Measurements from ENCODE around the gene RYR2.

DNA sequence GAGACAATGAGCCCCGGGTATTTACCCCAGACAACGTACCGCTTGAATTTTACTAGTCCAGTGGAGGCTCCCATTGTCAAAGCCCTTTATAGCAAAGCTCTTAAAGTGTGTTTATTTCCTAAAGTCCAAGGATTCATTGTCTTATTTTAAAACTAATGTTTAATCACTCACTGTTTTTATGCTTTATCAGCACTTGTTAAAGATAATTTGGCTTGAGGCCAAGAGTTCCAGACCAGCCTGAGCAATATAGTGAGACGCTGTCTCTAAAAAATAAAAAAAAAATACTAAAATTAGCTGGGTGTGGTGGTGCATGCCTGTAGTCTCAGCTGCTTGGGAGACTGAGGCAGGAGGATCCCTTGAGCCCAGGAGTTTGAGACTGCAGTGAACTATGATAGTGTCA, 202.8 kb downstream of the RYR2 start:
- TF ChIP-seq, protein P1, sequence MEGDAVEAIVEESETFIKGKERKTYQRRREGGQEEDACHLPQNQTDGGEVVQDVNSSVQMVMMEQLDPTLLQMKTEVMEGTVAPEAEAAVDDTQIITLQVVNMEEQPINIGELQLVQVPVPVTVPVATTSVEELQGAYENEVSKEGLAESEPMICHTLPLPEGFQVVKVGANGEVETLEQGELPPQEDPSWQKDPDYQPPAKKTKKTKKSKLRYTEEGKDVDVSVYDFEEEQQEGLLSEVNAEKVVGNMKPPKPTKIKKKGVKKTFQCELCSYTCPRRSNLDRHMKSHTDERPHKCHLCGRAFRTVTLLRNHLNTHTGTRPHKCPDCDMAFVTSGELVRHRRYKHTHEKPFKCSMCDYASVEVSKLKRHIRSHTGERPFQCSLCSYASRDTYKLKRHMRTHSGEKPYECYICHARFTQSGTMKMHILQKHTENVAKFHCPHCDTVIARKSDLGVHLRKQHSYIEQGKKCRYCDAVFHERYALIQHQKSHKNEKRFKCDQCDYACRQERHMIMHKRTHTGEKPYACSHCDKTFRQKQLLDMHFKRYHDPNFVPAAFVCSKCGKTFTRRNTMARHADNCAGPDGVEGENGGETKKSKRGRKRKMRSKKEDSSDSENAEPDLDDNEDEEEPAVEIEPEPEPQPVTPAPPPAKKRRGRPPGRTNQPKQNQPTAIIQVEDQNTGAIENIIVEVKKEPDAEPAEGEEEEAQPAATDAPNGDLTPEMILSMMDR (IDR thresholded peaks at IDR 0.05) = no peak
- TF ChIP-seq POLR2A (IDR thresholded peaks at IDR 0.05) = no peak
- TF ChIP-seq EP300 (IDR thresholded peaks at IDR 0.05) = no peak
- no peak for TF ChIP-seq POLR2AphosphoS5 (IDR thresholded peaks at IDR 0.05)
